Muscle layer of duodenum (tissue), 2 donors: Measurements from ENCODE around the gene PCDH15.

Source experiments
- H3K27ac ChIP-seq: one replicate; pipeline ENCODE4 v1.7.0; 2013; ENCODE audit warnings: mild to moderate bottlenecking, low read length
- H3K27me3 ChIP-seq: one replicate; pipeline ENCODE4 v1.7.0; 2013; ENCODE audit warnings: low read depth, mild to moderate bottlenecking, control low read depth, low read length
- H3K36me3 ChIP-seq, 2 donors: one replicate each; pipeline ENCODE4 v1.7.0; 2013; ENCODE audit warnings: low read length in 2 of 2, control low read depth in 1 of 2, mild to moderate bottlenecking in 1 of 2; ENCODE audit not compliant: insufficient read depth in 2 of 2, control insufficient read depth in 1 of 2
- H3K4me1 ChIP-seq, 2 donors: one replicate each; pipeline ENCODE4 v1.7.0; 2013; ENCODE audit warnings: low read length in 2 of 2, mild to moderate bottlenecking in 2 of 2, control low read depth in 1 of 2, moderate library complexity in 1 of 2; ENCODE audit not compliant: insufficient read depth in 2 of 2, control insufficient read depth in 1 of 2
- H3K4me3 ChIP-seq, 2 donors: one replicate each; pipeline ENCODE4 v1.7.0; 2013; ENCODE audit warnings: low read length in 2 of 2, low read depth in 1 of 2, mild to moderate bottlenecking in 1 of 2
- H3K9me3 ChIP-seq, 2 donors: one replicate each; pipeline ENCODE4 v1.7.0; 2013; ENCODE audit warnings: low read length in 2 of 2, control low read depth in 1 of 2, mild to moderate bottlenecking in 1 of 2; ENCODE audit not compliant: control insufficient read depth in 1 of 2
- donor health status: healthy.

Gene PCDH15

GRCh38 chr10:54620352-54620751 is 180.7 kb downstream of the PCDH15 start:
- no peaks in the 10 kb centered on the region for H3K9me3 ChIP-seq
- H3K4me1 ChIP-seq = no peaks in the 10 kb centered on the region
- no peaks in the 10 kb centered on the region for H3K36me3 ChIP-seq
- no peaks in the 10 kb centered on the region for H3K27me3 ChIP-seq
- H3K27ac ChIP-seq = no peak overlapping the region
- H3K4me3 ChIP-seq = no peak overlapping the region

GRCh38 chr10:54614072-54614471 is 187.0 kb downstream of the PCDH15 start:
- Histone ChIP-seq H3K4me3 (no peak overlapping the region), H3K27ac (no peak overlapping the region), H3K36me3 (no peaks in the 10 kb centered on the region), H3K27me3 (no peaks in the 10 kb centered on the region), H3K9me3 (no peaks in the 10 kb centered on the region), H3K4me1 (no peaks in the 10 kb centered on the region)

GRCh38 chr10:54613162-54613561 is 187.9 kb downstream of the PCDH15 start:
- Histone ChIP-seq H3K27ac (no peak overlapping the region), H3K27me3 (no peaks in the 10 kb centered on the region), H3K4me3 (no peak overlapping the region), H3K4me1 (no peaks in the 10 kb centered on the region), H3K36me3 (no peaks in the 10 kb centered on the region), H3K9me3 (no peaks in the 10 kb centered on the region)

GRCh38 chr10:54609423-54609822 is 191.6 kb downstream of the PCDH15 start:
- Histone ChIP-seq H3K9me3 (no peaks in the 10 kb centered on the region), H3K4me3 (no peak overlapping the region), H3K4me1 (no peaks in the 10 kb centered on the region), H3K27ac (no peak overlapping the region), H3K27me3 (no peaks in the 10 kb centered on the region), H3K36me3 (no peaks in the 10 kb centered on the region)

- no peak overlapping the region for H3K4me3 ChIP-seq
- no peaks in the 10 kb centered on the region for H3K4me1 ChIP-seq
These were observed 193.0 kb downstream of the PCDH15 start for GRCh38 chr10:54607983-54608382.

GRCh38 chr10:54594289-54594688 is 206.7 kb downstream of the PCDH15 start:
- Histone ChIP-seq H3K4me3 (no peak overlapping the region), H3K4me1 (no peaks in the 10 kb centered on the region), H3K9me3 (no peaks in the 10 kb centered on the region), H3K27ac (no peak overlapping the region), H3K27me3 (no peaks in the 10 kb centered on the region), H3K36me3 (no peaks in the 10 kb centered on the region)

More at GRCh38 chr10:54607983-54608382, 193.0 kb downstream of the PCDH15 start:
- Histone ChIP-seq H3K27me3 (no peaks in the 10 kb centered on the region), H3K36me3 (no peaks in the 10 kb centered on the region), H3K9me3 (no peaks in the 10 kb centered on the region), H3K27ac (no peak overlapping the region)

GRCh38 chr10:54587971-54588370 is 213.1 kb downstream of the PCDH15 start:
- no peak overlapping the region for H3K27ac ChIP-seq
- H3K36me3 ChIP-seq = no peaks in the 10 kb centered on the region
- no peak overlapping the region for H3K4me3 ChIP-seq
- no peaks in the 10 kb centered on the region for H3K27me3 ChIP-seq
- no peaks in the 10 kb centered on the region for H3K9me3 ChIP-seq
- H3K4me1 ChIP-seq = no peaks in the 10 kb centered on the region

- Histone ChIP-seq H3K27me3 (no peaks in the 10 kb centered on the region), H3K4me3 (no peak overlapping the region), H3K4me1 (no peaks in the 10 kb centered on the region), H3K36me3 (no peaks in the 10 kb centered on the region), H3K27ac (no peak overlapping the region), H3K9me3 (no peaks in the 10 kb centered on the region)
These were observed 215.5 kb downstream of the PCDH15 start for GRCh38 chr10:54585572-54585971.

- H3K4me1 ChIP-seq = no peaks in the 10 kb centered on the region
- no peaks in the 10 kb centered on the region for H3K36me3 ChIP-seq
- H3K27me3 ChIP-seq = no peaks in the 10 kb centered on the region
These were observed 223.3 kb downstream of the PCDH15 start for GRCh38 chr10:54577682-54578081.

GRCh38 chr10:54576541-54576940 is 224.5 kb downstream of the PCDH15 start:
- no peaks in the 10 kb centered on the region for H3K9me3 ChIP-seq
- no peak overlapping the region for H3K4me3 ChIP-seq
- no peaks in the 10 kb centered on the region for H3K27me3 ChIP-seq

More at GRCh38 chr10:54577682-54578081, 223.3 kb downstream of the PCDH15 start:
- H3K9me3 ChIP-seq = no peaks in the 10 kb centered on the region
- H3K4me3 ChIP-seq = no peak overlapping the region
- no peak overlapping the region for H3K27ac ChIP-seq

GRCh38 chr10:54559498-54559897 is 241.5 kb downstream of the PCDH15 start:
- Histone ChIP-seq H3K36me3 (no peaks in the 10 kb centered on the region), H3K27me3 (no peaks in the 10 kb centered on the region), H3K4me1 (no peaks in the 10 kb centered on the region), H3K27ac (no peak overlapping the region), H3K9me3 (no peaks in the 10 kb centered on the region), H3K4me3 (no peak overlapping the region)

More at GRCh38 chr10:54576541-54576940, 224.5 kb downstream of the PCDH15 start:
- H3K27ac ChIP-seq = no peak overlapping the region
- no peaks in the 10 kb centered on the region for H3K4me1 ChIP-seq
- no peaks in the 10 kb centered on the region for H3K36me3 ChIP-seq

GRCh38 chr10:54554028-54554427 is 247.0 kb downstream of the PCDH15 start:
- H3K27ac ChIP-seq = no peak overlapping the region
- H3K27me3 ChIP-seq = no peaks in the 10 kb centered on the region
- H3K4me1 ChIP-seq = no peaks in the 10 kb centered on the region
- H3K36me3 ChIP-seq = no peaks in the 10 kb centered on the region
- H3K4me3 ChIP-seq = no peak overlapping the region
- no peaks in the 10 kb centered on the region for H3K9me3 ChIP-seq
